Type B pancreatic cell (in vitro differentiated cells): Measurements from ENCODE around the gene HNRNPC. TPM values are rescaled to one million over a fixed set of nuclear protein-coding genes. Genes with fewer than 3 reads are reported as not detected.
"Not testable (repeated sequence)": the region's sequence is repeated elsewhere in the genome, so short reads cannot be mapped to it uniquely, and the experiment has no call there.

Experiments used
- DNase-seq: peaks from one replicate; pipeline ENCODE4 v3.0.0; 2021; ENCODE audit warnings: mixed read lengths; ENCODE audit not compliant: unreplicated experiment; ENCODE audit errors: extremely low spot score
- H3K27ac Mint-ChIP-seq: 2 replicates; pipeline ENCODE4 v1.8.0; 2021; ENCODE audit warnings: mild to moderate bottlenecking, mixed read lengths
- H3K27me3 Mint-ChIP-seq: 2 replicates; pipeline ENCODE4 v1.8.0; 2021; ENCODE audit warnings: mixed read lengths
- H3K36me3 Mint-ChIP-seq: 2 replicates; pipeline ENCODE4 v1.8.0; 2021; ENCODE audit warnings: mixed read lengths
- H3K4me1 Mint-ChIP-seq: one replicate; pipeline ENCODE4 v1.8.0; 2021; ENCODE audit warnings: mixed read lengths; ENCODE audit not compliant: unreplicated experiment
- H3K4me3 Mint-ChIP-seq: 2 replicates; pipeline ENCODE4 v1.8.0; 2021; ENCODE audit warnings: mild to moderate bottlenecking, mixed read lengths
- H3K9me3 Mint-ChIP-seq: 2 replicates; pipeline ENCODE4 v1.8.0; 2021; ENCODE audit warnings: mixed read lengths
- total RNA-seq: library from RNA; stranded (reverse); gene quantifications from 2 replicates; pipeline ENCODE4 v1.2.1, GENCODE V29; 2021; ENCODE audit warnings: low replicate concordance
- TF ChIP-seq, protein P1 (sequence below): fragments of 200-600 bp; sonication (generic); conservative IDR thresholded peaks from 2 replicates; pipeline ENCODE4 v1.5.0; 2021; ENCODE audit warnings: antibody characterized with exemption, mild to moderate bottlenecking

HNRNPC gene
- total RNA-seq, 1 donor from 2014 or later = 692 TPM

DNA sequence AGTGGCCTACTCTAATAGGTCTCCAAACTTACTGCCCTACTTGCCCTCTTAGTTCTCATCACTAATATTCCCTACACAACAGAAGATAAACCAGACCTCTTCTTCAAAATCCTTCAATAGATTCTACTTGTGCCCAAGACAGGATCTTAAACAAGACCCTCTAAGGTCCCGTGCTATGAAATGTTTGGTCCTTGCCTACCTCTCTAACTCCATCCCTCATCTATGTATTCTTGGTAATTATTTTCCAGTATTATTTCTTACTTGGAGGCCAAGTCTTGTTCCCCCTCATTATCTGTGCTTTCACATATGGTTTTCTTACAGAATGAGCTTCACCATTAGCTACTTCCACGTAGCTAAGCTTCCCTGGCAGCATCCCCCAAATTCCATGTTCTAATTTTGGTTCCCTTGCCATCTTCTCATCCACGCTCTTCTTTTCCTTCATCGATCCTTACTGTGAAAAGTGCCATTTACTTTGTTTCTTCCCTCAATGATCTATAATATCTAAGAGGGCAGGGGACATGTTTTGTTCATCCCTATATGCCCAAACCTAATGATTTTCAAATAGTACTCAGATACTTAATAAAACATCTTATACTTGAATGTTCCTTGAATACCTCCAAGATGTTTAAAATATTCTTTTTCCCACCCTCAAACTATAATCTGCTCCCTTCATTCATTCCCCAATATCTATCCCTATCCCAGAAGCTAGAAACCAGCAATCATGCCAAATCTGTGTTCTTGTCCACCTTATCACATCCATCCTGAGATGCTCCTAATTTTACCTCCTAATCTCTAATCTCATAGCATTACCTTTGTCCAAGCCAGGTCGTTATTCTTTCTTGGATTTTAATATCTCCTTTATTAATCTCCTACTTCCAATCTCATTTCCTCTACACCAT, 10.1 kb downstream of the HNRNPC start:
- DNase-seq = no peak
- Mint-ChIP-seq H3K27ac (peak overlapping the region; percentile 67), H3K36me3 (peaks cover 61% of the 10 kb centered on the region), H3K27me3 (no peaks in the 10 kb centered on the region), H3K4me1 (peaks cover 47% of the 10 kb centered on the region), H3K4me3 (peak overlapping the region; percentile 27), H3K9me3 (no peaks in the 10 kb centered on the region)
- TF ChIP-seq, protein P1, sequence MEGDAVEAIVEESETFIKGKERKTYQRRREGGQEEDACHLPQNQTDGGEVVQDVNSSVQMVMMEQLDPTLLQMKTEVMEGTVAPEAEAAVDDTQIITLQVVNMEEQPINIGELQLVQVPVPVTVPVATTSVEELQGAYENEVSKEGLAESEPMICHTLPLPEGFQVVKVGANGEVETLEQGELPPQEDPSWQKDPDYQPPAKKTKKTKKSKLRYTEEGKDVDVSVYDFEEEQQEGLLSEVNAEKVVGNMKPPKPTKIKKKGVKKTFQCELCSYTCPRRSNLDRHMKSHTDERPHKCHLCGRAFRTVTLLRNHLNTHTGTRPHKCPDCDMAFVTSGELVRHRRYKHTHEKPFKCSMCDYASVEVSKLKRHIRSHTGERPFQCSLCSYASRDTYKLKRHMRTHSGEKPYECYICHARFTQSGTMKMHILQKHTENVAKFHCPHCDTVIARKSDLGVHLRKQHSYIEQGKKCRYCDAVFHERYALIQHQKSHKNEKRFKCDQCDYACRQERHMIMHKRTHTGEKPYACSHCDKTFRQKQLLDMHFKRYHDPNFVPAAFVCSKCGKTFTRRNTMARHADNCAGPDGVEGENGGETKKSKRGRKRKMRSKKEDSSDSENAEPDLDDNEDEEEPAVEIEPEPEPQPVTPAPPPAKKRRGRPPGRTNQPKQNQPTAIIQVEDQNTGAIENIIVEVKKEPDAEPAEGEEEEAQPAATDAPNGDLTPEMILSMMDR = no peak

DNA sequence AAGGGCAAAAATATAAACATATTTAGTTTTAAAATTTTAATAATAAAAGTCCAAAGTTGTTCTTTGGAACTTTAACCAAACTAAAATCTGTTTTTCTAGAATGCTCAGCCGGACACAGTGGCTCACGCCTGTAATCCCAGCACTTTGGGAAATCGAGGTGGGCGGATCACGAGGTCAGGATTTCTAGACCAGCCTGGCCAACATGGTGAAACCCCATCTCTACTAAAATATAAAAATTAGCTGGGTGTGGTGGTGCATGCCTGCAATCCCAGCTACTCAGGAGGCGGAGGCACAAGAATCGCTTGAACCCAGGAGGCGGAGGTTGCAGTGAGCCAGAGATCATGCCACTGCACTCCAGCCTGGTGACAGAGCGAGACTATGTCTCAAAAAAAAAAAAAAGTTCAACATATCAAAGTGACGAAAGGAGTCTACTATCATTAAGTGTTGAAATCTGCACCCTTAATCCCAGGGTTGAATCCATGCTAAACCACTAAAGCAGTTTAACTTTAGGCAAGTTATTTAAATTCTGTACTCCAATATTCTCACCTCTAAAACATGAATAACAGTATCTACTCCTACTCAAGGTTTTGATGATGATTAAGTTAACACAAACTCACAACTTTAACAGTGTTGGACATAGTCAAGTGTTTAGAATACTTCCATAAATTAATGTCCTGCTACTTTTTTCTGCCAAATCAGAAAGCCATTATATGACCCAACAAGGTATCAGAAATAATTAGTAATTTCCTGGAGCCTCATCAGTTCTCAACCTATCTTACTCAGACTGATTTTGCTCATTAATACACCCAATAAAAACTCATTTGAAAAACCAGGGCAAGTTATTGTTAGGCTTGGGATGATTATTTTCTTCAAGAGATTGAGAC, 11.0 kb downstream of the HNRNPC start:
- peaks cover 38% of the 10 kb centered on the region for H3K4me1 Mint-ChIP-seq
- peak overlapping the region; percentile 67 for H3K27ac Mint-ChIP-seq
- no peaks in the 10 kb centered on the region for H3K27me3 Mint-ChIP-seq
- peak overlapping the region; percentile 27 for H3K4me3 Mint-ChIP-seq
- TF ChIP-seq, protein P1 = no peak
- H3K9me3 Mint-ChIP-seq = no peaks in the 10 kb centered on the region
- no peak for DNase-seq
- peaks cover 57% of the 10 kb centered on the region for H3K36me3 Mint-ChIP-seq

DNA sequence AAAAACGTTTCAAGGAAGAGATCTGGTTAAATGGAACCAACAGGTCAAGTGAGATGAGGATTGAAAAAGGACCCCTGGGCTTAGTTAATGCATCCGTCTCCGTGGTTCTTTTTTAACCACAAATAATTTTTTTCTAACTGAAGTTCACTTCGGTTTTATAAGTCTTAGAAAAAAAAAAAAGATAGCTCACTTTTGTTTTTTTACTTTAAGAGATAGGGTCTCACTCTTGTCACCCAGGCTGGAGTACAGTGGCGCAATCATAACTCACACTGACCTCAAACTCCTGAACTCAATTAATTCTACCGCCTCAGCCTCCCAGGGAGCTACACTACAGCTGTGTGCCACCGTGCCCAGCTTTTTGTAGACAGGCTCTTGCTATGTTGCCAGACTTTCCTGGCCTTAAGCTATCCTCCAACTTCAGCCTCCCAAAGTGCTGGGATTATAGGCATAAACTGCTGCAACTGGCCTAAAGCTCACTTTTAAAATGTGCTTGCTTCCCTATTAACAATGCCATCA, 11.8 kb downstream of the HNRNPC start:
- Mint-ChIP-seq H3K36me3 (peaks cover 54% of the 10 kb centered on the region), H3K9me3 (no peaks in the 10 kb centered on the region), H3K27ac (peak overlapping the region; percentile 18), H3K4me1 (peaks cover 33% of the 10 kb centered on the region), H3K27me3 (no peaks in the 10 kb centered on the region), H3K4me3 (peak overlapping the region; percentile 56)
- no peak for DNase-seq
- TF ChIP-seq, protein P1 = no peak

GRCh38 chr14:21256539-21257393, 12.5 kb downstream of the HNRNPC start:
- no peaks in the 10 kb centered on the region for H3K9me3 Mint-ChIP-seq
- H3K27me3 Mint-ChIP-seq = no peaks in the 10 kb centered on the region
- H3K4me3 Mint-ChIP-seq = peak overlapping the region; percentile 27
- no peak for DNase-seq
- H3K4me1 Mint-ChIP-seq = peaks cover 28% of the 10 kb centered on the region
- peak overlapping the region; percentile 18 for H3K27ac Mint-ChIP-seq
- peaks cover 54% of the 10 kb centered on the region for H3K36me3 Mint-ChIP-seq
- TF ChIP-seq, protein P1 = no peak

GRCh38 chr14:21256102-21256447, 13.2 kb downstream of the HNRNPC start:
- H3K27me3 Mint-ChIP-seq, DNase-seq, H3K9me3 Mint-ChIP-seq, H3K4me3 Mint-ChIP-seq: not testable (repeated sequence)
- peaks cover 54% of the 10 kb centered on the region for H3K36me3 Mint-ChIP-seq
- peak overlapping the region; percentile 40 for H3K27ac Mint-ChIP-seq
- peaks cover 25% of the 10 kb centered on the region for H3K4me1 Mint-ChIP-seq
